ENCODE measurements around the gene CENPL. TPM values are rescaled to one million over a fixed set of nuclear protein-coding genes. Genes with fewer than 3 reads are reported as not detected.

Gene CENPL
- total and polyA plus RNA-seq, 10 of the 15 experiments (the other 5 are each of a cell fraction or from before 2014, with no cell fraction given): 14.9 to 32.1 (median 24.5) TPM

DNA sequence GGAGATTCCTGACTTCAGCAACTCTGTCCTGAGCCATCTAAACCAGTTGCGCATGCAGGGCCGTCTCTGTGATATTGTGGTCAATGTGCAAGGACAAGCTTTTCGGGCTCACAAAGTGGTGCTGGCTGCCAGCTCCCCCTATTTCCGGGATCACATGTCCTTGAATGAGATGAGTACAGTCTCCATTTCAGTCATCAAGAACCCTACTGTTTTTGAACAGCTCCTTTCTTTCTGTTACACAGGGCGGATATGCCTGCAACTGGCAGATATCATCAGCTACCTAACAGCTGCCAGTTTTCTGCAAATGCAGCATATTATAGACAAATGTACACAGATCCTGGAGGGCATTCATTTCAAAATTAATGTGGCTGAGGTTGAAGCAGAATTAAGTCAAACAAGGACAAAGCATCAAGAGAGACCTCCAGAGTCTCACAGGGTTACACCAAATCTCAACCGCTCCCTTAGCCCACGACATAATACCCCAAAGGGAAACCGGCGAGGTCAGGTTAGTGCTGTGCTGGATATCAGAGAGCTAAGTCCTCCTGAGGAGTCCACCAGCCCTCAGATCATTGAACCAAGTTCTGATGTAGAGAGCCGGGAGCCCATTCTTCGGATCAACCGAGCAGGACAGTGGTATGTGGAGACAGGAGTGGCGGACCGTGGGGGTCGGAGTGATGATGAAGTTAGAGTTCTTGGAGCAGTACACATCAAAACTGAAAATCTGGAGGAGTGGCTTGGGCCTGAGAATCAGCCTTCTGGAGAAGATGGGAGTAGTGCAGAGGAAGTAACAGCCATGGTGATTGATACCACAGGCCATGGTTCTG is 45.8 kb upstream of the CENPL start (continued):
- TF ChIP-seq USF2 (IDR thresholded peaks at IDR 0.05; ENCODE audit: borderline replicate concordance, low read depth, low read length): peak; percentile 25; the same call in 1 of the 2 replicates
- TF ChIP-seq SMAD1 (IDR thresholded peaks at IDR 0.05; ENCODE audit: low read depth, partially characterized antibody): no peak
- no peak for TF ChIP-seq NRF1 (conservative IDR thresholded peaks at IDR 0.05; ENCODE audit: low read depth, low read length)
- TF ChIP-seq HDGF (IDR thresholded peaks at IDR 0.05): no peak
- TF ChIP-seq PAX8 (IDR thresholded peaks at IDR 0.05): no peak
- no peak for TF ChIP-seq CHD4 (IDR thresholded peaks at IDR 0.05)
- TF ChIP-seq RUNX3 (IDR thresholded peaks at IDR 0.05; ENCODE audit: low read length): peak; percentile 85
- peak; percentile 49; the same call in 1 of the 2 replicates for TF ChIP-seq POLR2AphosphoS5 (IDR thresholded peaks at IDR 0.05; ENCODE audit: low read length)
- TF ChIP-seq BCL11A (IDR thresholded peaks at IDR 0.05; ENCODE audit: low read depth, low read length): 0 out of 2 replicates have a peak, but pooled peaks have one; percentile 19
- TF ChIP-seq USF1 (IDR thresholded peaks at IDR 0.05; ENCODE audit: borderline replicate concordance, extremely low read length, insufficient read depth, low read depth, low read length): peak; percentile 32
- no peak for TF ChIP-seq MTA2 (IDR thresholded peaks at IDR 0.05; ENCODE audit: low read depth)
- peak; percentile 81 for TF ChIP-seq JUNB (IDR thresholded peaks at IDR 0.05)
- TF ChIP-seq EGR1 (IDR thresholded peaks at IDR 0.05; ENCODE audit: borderline replicate concordance in 1 of 2, low read depth in 2 of 2, low read length in 2 of 2): 0 out of 3 replicates have a peak, but pooled peaks of 1 of the 2 experiments have one; percentile 23
- TF ChIP-seq TAF1 (IDR thresholded peaks at IDR 0.05; ENCODE audit: borderline replicate concordance, low read depth, low read length): peak; percentile 76
- no peak for TF ChIP-seq SREBF2 (IDR thresholded peaks at IDR 0.05; ENCODE audit: low read length)
- peak; percentile 65; the same call in 1 of the 2 replicates for TF ChIP-seq IRF4 (IDR thresholded peaks at IDR 0.05; ENCODE audit: low read depth, low read length)
- TF ChIP-seq YY1 (IDR thresholded peaks at IDR 0.05; ENCODE audit: low read depth, low read length): peak; percentile 15; the same call in 1 of the 2 replicates
- TF ChIP-seq NR2F1 (conservative IDR thresholded peaks at IDR 0.05): no peak
- TF ChIP-seq POLR2A (IDR thresholded peaks at IDR 0.05; ENCODE audit: low read depth, low read length): peak; percentile 61; the same call in 1 of the 2 replicates
- TF ChIP-seq MYB (IDR thresholded peaks at IDR 0.05; ENCODE audit: borderline replicate concordance, low read depth, low read length): no peak

All from GM12878 (cell line).